NCI-H1436 treated with DMSO at 0.1 percent for 48 hours (cell line): ENCODE data around the gene PDE4D.
"Not testable (repeated sequence)": the region's sequence is repeated elsewhere in the genome, so short reads cannot be mapped to it uniquely, and the experiment has no call there.

Experiments
- DNase-seq: peaks from one replicate; lab custom pipeline; 2025; lab: John Stamatoyannopoulos, UW

The PDE4D gene

GRCh38 chr5:59768152-59769040 is 125.1 kb downstream of the PDE4D start:
- DNase-seq = peak; percentile 38

- DNase-seq = no peak
These were observed 125.8 kb downstream of the PDE4D start for GRCh38 chr5:59767681-59768151.

- DNase-seq = no peak
These were observed 126.3 kb downstream of the PDE4D start for GRCh38 chr5:59767211-59767605.

- DNase-seq = no peak
These were observed 126.9 kb downstream of the PDE4D start for GRCh38 chr5:59766427-59767210.

GRCh38 chr5:59765446-59765845 is 128.1 kb downstream of the PDE4D start:
- no peak for DNase-seq

GRCh38 chr5:59764361-59764760 is 129.2 kb downstream of the PDE4D start:
- no peak for DNase-seq

GRCh38 chr5:59763541-59763940 is 130.0 kb downstream of the PDE4D start:
- DNase-seq = no peak

GRCh38 chr5:59762232-59762631 is 131.3 kb downstream of the PDE4D start:
- DNase-seq = not testable (repeated sequence)

- no peak for DNase-seq
These were observed 132.7 kb downstream of the PDE4D start for GRCh38 chr5:59760785-59761348.

- DNase-seq = no peak
These were observed 133.8 kb downstream of the PDE4D start for GRCh38 chr5:59759600-59760351.

- no peak for DNase-seq
These were observed 135.0 kb downstream of the PDE4D start for GRCh38 chr5:59758566-59758965.

- DNase-seq = no peak
These were observed 136.1 kb downstream of the PDE4D start for GRCh38 chr5:59757442-59757841.

GRCh38 chr5:59756373-59757035 is 137.0 kb downstream of the PDE4D start:
- no peak for DNase-seq

GRCh38 chr5:59755476-59755875 is 138.1 kb downstream of the PDE4D start:
- DNase-seq = no peak

GRCh38 chr5:59753599-59753998 is 139.9 kb downstream of the PDE4D start:
- no peak for DNase-seq

GRCh38 chr5:59749782-59750520 is 143.6 kb downstream of the PDE4D start:
- no peak for DNase-seq

- DNase-seq = not testable (repeated sequence)
These were observed 145.4 kb downstream of the PDE4D start for GRCh38 chr5:59748036-59748663.

GRCh38 chr5:59746241-59746765 is 147.2 kb downstream of the PDE4D start:
- no peak for DNase-seq

GRCh38 chr5:59745415-59745863 is 148.1 kb downstream of the PDE4D start:
- DNase-seq = no peak

GRCh38 chr5:59744531-59744992 is 149.0 kb downstream of the PDE4D start:
- DNase-seq = peak; percentile 92
